CD4-positive, alpha-beta T cell treated with Interferon gamma for 1 hour (primary cell): Measurements from ENCODE around the gene EPB41L1.
A peak's percentile ranks its signal among the peaks of the same experiment; 100 is the strongest.

Source experiments
- DNase-seq: peaks from one replicate; pipeline ENCODE4 v3.0.0-alpha.2; 2020

The EPB41L1 gene

DNA sequence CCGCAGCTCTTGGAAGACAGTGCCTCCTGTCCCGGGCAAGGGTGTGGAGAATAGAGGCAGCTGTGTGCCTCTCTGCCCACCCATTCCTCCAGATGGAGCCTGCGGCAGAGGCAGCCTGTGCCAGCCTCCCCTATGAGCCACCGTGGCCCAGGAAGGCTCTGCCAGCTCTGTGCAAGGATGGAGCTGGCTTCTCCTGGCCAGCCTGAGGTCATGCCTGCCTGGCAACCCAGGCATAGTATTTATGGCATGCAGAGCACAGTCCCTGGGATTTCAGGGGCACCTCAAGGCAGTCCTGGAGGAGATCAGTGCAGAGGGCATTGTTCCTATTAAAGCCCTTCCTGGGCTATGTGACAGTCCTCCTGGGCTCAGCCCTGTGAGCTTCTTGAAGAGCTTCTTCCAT, 1.5 kb downstream of the EPB41L1 start:
- DNase-seq, result no peak

DNA sequence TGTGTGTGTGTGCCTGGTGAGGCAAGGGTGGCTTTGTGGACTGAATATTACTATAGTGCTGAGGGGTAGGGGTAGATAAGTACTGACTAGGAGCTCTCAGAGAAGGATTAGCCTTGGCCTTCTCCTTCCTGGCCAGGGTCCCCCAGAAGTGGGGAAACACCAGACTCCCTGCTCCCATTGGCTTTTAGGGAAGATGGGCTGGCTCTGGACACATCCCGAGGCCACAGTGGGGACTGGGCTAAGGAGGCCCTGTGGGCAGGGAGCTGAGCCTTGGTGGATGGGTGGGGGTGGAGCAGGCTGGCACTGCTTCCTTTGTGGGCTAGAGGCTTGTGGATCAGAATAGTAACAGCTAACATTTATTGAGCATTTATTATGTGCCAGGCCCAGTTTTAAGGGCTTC, 3.1 kb downstream of the EPB41L1 start:
- no peak for DNase-seq

DNA sequence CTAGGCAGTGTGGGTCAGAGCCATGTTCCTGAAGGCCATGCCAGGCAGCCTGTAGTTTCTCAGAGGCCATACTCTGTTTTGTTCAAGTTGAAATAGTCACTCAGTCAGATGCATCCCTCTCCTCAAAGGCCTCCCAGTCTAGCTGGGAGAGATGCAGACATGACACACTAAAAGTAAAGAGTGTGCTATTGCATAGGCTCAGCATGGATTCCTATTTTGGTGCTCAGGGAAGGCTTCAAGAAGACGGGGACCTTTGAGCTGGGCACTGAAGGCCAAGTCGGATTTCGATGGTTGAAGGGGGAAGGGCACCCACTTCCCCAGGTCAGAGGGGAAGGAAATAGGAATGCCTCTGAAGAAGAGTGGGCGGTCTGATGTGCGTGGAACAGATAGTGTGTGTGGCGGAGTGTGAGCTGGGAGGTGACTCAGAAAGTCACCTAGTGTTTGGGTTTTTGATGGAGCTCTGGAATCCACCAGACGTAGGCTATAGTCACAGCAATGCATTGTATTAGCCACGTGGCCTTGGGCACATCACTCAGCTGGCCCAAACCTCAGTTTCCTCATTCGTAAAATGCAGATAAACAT, 3.7 kb downstream of the EPB41L1 start:
- no peak for DNase-seq

DNA sequence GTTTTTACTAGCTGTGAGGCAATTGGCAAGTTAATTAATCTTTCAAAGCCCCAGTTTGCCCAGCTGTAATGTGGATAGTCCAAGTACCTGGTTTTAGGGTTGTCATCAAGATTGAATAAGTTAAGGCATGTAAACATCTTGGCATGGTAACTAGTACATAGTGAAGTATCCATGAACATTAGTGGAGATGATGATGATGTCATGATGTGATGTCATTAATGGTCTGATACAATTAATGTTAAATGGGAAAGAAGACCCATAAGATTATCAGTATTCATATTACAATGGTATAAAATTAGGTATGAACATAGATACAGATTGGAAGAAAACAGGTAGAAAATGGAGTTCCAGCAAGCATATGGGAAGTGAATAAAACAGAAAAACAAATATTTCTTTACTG, 5.3 kb downstream of the EPB41L1 start:
- DNase-seq, result no peak

DNA sequence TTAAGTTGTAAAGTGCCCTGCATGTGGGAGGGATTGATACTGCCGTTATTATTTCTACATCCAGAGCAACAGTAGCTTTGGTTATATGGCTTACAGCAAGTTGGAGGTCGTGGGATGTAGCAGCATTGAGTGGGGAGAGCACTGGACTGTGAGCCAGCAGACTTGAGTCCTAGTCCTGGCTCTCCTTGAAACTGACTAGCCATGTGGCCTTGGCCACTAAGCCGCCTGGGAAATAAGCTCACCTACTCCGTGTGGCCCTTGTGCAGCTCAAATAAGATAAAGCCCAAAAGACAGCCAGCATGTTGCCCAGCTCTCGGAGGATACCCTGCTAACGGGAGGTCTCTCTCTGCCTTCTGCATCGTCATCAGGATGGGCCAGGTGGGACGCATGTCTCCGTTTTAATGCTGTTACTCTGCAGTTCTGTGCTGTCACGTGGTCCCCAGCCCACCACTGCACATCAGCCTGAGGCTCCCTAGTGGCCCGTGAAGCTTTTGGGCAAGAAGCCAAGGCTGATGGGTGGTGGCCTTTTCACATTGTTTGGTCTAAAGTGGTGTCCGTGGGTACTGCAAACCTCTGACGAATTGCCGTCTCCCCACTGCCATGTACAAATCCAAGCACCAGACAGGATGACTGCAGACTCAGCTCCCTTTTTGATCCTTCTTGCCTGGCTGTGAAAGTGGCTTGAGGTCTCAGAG, 7.9 kb downstream of the EPB41L1 start:
- DNase-seq, result no peak

DNA sequence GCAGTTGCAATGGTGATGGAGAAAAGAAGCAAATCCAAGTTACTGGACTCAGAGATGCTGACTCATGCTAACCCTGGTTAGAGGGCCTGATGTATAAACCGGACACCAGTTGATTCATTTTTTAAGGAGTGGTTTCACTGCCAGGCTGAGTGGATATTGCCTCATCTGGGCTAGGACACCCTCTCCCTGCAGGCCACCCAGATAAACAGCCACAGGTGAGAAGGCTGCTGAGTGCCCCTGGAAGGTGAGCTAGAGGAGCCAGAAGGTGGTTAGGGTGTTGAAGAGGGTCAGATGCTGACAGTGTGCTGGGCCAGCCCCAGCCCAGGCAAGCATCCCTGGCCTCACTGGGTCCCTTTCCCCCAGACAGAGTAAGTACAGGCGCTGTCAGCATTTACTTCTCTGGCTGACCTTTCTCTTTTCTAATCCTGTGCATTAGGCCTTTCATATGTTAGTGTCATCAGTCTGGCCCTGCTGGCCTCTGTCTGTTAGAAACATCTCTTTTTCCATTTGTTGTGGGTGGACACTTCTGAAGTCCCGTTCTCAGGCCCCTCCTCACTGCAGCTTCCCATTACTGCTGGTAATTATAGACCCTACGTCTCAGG, 13.5 kb downstream of the EPB41L1 start:
- no peak for DNase-seq

DNA sequence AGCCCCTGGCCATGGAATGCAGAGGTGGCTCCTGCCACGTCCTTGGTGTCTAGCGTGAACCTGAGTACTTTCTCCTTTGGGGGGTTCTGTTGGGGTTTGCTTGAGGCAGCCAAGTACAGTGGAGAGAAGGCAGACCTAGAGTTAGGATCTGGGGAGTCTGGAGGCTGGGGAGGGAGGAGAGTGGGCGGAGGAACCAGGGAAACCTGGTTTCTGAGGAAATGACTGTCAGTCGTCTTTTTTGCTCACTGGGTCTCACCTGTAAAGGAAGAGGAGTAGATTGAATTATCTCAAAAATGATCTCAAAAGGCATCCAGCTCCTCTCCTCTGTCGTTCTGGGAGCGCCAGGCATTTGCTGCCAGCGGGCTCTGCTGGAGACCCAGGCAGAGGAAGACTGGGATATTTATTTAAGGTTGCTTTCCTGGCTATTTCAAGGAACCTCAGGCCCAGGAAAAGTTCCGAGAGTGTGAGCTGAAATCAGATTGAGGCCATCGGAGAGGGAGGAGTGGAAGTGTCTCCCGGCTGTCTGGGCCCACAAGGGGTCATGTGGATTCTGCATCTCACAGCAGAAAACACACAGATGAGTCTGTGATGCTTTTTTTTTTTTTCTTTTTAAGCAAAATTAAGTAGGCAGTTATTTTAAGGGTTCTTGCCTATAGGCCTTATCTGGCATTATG, 16.1 kb downstream of the EPB41L1 start:
- no peak for DNase-seq

DNA sequence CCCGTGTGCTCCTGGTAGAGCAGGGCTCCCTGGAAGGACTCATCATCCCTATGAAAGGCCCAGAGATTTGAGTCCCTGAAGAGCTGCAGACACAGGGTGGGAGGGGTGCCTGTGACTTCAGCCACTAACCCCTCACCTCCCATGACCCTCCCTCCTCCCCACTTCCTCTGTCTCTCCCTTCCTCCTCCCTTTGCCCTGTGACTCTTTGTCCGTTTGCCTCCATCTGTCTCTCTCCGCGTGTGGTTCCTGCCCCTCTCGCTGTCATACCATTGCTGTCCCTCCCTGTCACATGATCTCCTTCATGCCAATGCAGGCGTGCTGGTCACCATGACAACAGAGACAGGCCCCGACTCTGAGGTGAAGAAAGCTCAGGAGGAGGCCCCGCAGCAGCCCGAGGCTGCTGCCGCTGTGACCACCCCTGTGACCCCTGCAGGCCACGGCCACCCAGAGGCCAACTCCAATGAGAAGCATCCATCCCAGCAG, 19.0 kb downstream of the EPB41L1 start:
- peak; percentile 18 for DNase-seq

DNA sequence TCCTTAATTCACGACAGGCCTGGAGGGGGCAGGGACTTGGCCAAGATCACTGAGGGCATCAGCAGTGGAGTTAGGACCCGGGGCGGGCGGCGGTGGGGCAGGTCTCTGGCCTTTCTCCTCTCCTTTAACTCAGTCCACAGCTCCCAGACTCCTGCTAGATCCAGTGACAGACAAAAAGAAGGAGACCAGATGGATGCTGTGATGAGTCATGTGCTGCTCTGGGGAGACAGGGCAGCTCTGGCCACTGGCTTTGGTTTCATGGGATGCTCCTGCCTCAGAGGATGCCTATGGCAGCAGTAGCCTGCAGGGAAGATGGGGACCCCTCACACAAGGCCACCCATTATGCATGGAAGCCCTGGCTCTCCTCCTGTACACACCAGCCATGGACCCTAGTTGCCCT, 20.5 kb downstream of the EPB41L1 start:
- no peak for DNase-seq

DNA sequence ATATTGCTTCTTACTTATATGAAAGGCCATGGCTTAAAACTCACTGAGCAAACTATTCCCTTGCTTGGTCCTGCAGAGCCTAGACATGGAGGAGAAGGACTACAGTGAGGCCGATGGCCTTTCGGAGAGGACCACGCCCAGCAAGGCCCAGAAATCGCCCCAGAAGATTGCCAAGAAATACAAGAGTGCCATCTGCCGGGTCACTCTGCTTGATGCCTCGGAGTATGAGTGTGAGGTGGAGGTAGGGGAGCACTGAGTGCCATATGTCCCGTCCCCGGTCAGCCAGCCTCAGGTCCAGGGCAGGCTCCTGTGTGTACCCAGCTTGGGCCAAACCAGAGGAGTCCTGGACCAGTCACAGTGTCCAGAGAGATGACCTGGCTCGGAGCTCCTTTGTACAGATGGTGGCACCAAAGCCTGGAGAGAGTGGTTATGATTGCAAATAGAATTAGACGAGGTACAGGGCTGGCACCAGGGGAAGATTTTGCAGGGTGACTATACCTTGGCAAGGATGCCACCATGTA, 21.0 kb downstream of the EPB41L1 start:
- DNase-seq, result no peak

DNA sequence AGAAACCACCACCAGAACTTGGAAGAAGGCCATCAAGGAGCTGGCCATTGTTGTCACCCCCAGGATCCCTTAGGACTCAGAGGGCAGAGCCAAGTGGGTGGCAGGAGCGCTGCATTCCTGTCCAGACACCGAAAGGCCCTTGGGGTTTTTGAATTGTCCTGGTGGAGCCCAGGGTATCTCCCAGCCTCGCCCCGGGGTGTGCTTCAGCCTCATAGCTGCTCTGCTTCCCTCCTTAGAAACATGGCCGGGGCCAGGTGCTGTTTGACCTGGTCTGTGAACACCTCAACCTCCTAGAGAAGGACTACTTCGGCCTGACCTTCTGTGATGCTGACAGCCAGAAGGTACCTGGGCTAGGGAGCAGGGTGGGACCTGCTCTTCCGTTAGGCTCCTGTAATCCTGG, 23.2 kb downstream of the EPB41L1 start:
- no peak for DNase-seq

DNA sequence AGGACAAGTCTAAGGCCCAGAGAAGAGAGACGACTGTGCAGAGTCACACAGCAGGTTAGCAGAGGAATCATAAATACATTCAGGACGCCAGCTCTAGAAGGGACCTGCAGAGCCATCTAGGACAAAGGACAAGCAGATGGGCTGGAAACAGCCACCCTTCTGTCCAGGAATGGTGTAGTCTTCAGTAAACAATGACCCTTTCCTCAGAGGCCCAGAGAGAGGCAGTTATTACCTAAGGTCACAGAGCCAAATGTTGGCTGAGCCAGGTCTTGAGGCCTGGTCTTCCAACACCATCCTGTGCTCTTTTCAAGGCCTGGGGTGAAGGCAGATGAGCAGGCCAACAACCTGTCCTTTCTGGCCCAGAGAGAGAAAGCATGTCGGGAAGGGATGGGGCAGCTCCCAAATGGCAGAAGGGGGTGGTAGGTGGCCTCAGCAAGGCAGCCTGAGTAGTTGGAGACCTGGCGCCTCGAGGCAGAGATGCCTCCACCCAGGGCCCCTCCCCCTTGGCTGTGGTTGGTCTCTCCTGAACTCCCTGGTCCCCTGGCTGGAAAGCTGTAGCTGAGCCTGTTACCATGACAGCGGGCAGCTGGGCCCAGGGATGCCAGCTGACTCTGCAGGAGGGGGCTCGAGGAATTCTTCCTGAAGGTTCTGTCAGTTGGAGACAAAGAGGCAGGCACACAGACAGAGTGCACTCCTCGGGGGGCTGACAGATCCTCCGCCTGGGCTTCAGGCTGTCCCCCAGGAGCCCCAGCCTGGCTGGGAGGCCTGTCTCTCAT, 24.8 kb downstream of the EPB41L1 start:
- DNase-seq, result no peak

DNA sequence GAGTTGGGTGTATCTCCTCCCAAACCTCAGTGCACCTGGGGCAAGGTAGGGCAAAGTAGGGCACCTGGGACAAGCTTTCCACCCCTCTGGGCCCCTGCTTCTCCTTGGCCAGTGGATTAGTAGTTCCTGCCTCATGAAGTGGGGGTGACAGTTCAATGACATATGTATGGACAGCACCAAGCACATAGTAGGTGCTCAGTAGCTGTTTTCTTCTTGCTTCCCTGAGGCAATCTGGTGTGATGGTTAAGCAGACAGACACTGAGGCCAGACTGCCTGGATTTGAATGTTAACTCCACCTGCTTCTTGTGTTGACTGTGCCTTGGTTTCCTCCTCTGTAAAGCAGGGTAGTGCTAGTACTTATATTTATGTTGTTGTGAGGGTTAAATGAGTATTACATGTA, 25.8 kb downstream of the EPB41L1 start:
- DNase-seq, result no peak

DNA sequence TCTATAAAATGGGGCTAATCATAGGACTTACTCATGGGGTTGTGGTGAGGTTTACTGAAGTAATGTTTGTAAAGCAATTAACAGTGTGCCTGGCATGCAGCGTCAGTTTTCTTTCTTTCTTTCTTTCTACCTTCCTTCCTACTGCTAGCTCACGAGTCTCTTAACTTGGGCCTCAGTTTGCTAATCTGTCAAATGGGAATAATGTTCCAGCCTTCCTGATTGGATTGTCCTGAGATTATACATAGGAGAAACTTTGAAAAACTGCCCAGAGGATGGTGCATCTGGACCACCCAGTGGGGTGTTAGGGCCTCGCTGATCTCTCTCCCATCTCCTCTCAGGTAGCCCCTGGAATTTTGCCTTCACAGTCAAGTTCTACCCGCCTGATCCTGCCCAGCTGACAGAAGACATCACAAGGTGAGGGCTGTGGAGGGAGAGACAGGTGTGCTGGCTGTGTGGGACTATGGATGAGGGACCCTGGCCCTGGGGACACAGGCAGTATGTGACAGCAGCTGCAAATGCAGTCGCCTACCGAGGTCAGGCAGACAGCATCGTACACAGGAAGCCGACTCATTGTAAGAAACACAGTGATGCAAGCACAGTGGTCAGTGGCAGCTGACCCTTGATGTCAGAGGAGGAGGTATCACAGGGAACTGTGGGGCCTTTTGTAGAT, 27.5 kb downstream of the EPB41L1 start:
- no peak for DNase-seq

DNA sequence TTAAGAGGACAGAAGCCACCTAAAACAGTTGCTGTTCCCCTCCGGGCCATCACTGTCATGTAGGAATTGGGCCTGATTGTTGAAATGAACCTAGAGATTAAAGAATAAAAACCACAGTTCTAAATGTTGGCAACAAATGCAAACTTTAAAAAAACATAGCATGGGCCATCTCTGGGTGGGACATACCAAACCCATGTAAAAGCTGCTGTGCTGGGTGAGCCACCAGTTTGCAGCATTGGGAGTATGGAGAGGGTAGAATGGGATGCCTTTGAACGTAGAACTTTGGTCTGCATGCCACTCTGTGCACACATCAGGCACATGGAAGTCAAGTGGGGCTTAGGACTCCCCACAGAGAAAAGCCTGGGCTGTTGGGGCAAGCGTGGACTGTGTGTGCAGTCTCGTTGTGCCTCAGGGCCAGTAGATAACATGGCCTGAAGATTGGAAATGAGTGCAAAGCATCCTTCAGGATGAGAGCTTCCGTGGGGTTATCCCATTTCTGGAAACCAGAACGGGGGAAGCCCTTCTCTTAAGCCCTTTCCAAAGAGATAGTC, 28.1 kb downstream of the EPB41L1 start:
- DNase-seq, result no peak

DNA sequence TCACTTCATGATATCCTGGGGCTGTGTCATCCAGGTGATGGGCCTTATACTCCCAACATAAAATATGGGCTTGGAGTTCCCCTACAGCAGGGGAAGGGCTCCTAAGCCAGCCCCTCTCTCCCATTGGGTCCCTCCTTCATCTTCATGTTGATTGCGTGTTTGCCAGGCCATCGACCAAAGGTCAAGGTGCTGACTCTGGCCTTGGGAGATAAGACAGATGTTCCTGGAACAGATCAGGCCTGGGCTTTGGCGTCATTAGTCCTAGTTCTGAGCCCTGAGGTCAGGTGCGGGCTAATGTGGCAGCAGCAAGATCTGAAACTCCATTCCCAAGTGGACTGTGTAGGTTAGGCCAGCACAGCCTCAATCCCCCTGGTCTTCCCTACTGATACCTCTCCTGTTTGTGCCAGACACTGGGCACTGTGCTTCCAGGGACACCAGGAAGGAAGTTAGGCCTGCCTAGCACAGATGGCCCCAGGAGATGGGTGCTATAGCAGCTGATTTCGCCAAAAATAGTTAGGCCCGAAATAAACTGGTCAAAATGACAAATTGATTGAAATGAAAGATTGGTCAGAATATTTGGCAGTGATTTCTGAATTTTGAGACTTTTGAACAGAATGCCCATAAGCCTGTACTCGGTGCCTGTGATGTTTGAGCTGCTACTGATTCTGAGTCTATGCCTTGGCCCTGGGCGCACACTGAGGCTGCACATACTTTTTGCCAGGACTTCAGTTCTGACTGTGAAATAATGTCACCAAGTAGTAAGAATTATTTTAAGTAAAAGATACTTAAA, 28.8 kb downstream of the EPB41L1 start:
- no peak for DNase-seq

DNA sequence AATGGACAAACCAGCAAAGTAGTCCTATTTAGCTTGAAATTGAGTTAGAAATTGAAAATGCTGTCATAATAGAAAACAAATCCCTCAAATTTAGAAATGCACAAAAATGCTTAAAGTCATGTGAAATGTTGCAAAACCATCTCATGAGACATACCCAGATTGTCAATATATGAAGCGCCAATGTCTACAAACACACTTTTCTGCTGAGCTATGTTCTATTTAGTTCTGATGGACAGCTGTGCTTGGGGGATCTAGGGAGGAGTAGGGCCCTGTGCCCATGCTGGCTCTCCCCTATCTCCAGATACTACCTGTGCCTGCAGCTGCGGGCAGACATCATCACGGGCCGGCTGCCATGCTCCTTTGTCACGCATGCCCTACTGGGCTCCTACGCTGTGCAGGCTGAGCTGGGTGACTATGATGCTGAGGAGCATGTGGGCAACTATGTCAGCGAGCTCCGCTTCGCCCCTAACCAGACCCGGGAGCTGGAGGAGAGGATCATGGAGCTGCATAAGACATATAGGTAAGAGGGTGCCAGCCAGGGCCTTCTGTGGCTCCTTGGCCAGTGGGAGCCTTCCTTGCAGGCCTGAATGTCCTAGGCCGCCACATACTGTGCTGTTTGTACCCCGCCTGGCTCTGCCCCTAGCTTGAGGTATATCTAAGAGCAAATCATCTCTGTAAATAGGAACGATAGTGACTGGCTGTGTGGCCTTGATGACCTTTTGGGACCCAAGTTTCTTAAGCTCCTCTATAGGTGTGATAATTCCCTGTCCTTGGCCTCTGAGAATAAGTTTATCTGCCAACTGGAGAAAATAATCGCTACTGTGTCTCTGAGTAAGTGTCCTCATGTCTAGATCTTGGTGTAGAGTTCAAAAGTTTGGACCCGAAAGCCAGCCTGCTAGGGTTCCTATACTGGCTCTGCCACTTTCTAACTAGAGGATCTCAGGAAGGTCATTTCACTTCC, 30.6 kb downstream of the EPB41L1 start:
- no peak for DNase-seq

DNA sequence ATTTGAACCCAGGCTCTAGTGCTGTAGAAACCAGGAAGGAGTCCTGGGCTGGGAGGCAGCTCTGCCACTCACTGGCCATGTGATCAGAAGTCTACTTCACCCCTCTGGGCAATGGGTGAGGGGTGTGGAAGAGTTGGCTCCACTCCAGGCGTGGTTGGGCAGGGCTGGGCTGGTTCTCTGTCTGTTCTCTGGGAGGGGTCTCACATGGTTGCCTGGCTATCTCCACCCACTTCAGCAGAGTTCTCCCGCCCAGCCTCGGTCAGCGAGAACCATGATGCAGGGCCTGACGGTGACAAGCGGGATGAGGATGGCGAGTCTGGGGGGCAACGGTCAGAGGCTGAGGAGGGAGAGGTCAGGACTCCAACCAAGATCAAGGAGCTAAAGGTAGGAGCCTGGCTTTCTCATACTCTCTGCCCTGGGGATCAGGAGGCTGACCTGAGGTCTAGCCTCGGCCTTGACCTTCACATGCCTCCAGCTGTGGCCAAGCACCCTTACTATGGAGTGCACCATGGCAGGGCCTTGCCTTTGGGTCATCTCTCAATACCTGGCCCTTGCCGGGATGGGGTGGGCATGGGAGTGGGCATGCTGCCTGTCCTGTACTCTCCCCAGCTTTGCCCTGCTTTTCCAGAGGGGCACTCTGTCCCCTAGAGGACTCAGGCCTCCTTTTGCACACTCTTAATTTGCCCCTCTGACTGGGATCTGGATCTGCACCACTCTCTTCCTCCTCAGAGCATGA, 39.6 kb downstream of the EPB41L1 start:
- DNase-seq, result no peak

DNA sequence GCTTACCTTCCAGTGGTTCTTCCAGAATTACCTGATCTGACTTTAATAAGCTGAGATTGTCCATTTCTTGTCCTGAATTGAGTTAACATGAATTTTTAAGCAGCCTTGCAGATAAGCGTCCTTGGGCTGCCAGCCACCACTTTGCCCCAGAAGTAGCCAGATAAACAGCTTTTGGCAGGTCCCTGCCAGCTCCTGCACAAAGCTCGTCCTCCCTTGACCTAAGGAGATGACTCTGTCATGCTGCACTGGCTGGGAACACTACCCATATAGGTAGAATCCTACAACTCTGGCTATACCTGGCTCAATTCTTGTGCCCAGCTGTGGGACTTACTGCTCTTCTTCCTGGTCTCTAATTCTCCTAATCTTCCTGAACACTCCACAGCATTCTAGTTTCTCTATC, 42.1 kb downstream of the EPB41L1 start:
- no peak for DNase-seq
